NCI-H526 (cell line): ENCODE data around the gene PTPRK.

Experiments
- DNase-seq, 2 experiments: peaks; one replicate each; lab custom pipeline; 2025; lab: John Stamatoyannopoulos, UW

Gene PTPRK

DNA sequence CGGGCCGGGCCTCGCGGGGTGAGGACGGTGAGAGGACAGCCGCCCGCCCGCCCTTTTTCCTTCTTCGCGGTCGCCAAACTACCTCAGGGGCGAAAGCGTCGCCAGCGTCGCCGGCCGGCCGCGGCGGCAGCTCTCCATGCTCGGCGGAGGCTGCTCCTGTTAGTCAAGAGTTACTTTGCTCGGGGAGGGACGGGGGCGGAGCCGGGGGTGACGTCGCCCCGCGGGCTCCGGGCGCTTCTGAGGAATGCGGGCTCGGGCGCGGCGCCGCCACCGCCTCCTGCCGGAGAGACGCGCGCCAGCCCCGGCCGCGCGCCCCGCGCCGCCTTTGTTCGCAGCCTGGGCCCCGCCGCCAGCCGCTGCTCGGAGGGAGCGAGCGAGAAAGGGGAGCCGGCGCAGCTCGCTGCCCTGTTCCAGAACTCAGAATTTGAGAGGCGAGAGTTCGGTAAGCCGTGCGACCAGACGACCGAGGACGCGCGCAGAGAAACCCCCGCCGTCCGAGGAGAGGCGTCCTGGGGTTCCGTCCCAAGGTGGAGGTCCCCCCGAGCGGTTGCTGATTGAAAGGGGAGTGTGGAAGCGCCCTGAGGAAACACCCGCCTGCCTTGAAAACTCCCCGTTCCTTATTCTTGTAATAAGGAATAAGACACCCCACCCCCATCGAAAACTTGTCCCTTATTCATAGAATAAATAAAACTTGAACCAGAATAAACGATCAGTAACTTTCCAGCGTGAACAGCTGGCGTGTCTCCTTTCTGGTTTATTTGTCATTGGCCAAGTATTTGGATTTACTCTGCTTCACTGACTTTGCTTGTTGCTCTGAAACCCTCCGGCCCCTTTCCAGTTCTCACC, at the start of gene PTPRK:
Gene PTPRK (minus strand): TSS at position 164 of the 846 bp plus-strand sequence. CDS start 241 bp downstream, outside the sequence.
- peak; percentile 27 to 87 for DNase-seq

- no peak for DNase-seq
Measured at GRCh38 chr6:128567029-128567428, 46.6 kb upstream of the PTPRK start.

GRCh38 chr6:128560966-128561365, 40.6 kb upstream of the PTPRK start:
- no peak for DNase-seq

- no peak for DNase-seq
Measured at GRCh38 chr6:128558924-128559323, 38.5 kb upstream of the PTPRK start.

DNA sequence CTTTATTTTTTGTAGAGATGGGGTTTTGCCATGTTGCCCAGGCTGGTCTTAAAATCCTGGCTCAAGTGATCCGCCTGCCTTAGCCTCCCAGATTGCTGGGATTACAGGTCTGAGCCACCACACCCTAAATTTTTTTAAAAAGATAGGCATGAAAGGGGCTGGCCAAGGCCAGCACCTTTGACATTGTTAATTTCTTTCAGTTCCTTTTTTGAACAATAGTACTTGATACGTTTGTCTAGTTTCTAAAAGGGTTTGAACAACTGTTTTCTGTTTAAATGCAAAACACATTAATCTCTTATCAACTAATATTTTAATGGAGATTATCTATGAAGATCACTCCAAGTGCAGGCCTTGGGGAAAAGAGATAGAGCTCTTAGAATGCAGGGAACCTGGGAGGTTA, 37.6 kb upstream of the PTPRK start:
- no peak for DNase-seq

GRCh38 chr6:128557081-128557480, 36.7 kb upstream of the PTPRK start:
- DNase-seq: no peak

- no peak for DNase-seq
Measured at GRCh38 chr6:128554302-128554701, 33.9 kb upstream of the PTPRK start.

- no peak for DNase-seq
Measured at GRCh38 chr6:128541261-128541660, 20.9 kb upstream of the PTPRK start.

DNA sequence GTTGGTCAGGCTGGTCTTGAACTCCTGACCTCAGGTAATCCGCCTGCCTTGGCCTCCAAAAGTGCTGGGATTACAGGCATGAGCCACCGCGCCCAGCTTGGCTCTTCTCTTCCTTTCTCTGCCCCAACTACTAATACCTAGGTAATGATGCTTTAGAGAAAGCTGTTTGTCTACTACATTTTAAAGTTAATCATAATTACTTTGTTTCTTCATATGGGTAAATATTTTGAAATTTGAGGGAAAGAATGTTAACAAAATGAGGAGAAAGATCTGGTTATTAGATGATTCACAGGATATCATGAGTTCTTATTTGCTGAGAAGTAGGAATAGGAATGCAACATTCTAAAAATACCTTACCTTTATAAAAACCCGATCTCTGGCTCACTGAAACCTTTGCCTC, 18.4 kb upstream of the PTPRK start:
- no peak for DNase-seq

DNA sequence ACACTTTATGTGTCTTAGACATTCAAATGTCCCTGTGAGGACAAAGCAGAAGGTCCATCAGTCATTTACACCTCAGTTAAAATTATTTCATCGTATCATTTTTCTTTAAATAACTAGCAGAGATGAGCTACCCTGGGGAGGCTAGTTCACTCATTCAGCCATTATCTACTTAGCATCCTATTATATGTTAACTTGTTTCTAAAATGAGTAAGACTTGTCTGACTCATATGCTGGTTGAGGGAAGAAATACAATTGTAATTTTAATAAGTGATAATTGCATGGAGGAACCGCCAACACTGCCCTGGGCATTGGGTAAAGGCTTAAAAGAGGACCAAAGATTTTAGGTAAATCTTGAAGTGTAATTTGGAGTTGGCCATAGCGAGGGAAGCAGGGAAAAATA, 12.4 kb upstream of the PTPRK start:
- no peak for DNase-seq

DNA sequence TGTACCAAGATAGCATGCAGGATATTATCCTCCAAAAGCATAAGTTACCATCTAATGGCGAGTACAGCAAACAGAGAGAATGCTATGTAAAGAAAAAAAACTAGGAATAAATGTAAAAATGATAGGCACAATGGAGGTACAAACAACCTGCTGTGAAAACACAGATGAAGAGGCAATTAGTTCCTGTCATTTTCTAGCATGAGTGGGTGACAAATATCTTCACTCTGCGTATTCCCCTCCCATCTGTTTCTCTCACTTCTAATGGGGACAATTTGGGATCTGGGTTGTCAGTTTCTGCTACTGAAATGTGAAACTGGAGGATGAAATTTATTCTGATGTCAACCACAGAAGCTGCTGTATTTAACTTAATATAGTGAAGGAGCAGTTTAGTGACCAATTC, 11.7 kb upstream of the PTPRK start:
- no peak for DNase-seq

DNA sequence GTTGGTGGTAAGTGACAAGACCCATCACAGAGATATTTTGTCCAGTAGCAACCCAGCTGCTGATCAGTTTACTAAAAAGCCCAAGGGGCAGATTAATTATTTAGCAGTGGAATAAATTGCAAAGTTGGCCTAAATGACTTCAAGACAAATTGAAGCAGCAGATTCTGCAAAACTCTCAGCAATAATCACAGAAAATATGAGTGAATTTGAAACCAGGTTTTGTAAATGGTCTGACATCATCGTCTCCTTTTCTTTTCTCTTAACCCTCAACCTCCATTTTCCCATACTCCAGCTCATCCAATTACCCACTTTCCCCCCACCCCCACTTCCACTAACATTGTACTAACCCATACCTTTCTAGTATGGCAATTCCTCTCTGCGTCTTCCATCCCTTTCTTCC, 11.3 kb upstream of the PTPRK start:
- no peak for DNase-seq

DNA sequence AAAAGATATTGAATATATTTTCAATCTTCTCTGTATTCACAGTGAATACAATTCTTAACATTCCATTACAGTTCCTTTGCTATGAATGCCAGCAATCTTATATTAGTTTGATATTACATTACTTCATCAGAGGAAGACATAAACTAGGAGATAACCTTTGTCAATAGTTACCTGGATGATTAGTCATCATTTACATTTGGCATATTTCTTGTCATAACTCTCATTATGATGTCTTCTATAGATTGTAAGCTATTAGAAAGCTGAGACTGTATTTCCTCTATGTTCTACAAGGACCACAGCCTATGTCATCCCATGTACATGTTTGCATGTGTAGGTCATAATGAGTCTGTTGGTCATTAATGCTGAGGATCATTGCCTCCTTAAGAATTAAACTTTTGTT, 7.8 kb upstream of the PTPRK start:
- no peak for DNase-seq

GRCh38 chr6:128527375-128527774, 7.0 kb upstream of the PTPRK start:
- DNase-seq: no peak

GRCh38 chr6:128526152-128526914, 5.9 kb upstream of the PTPRK start:
- DNase-seq: no peak

- peak in 1 of 2 experiments; percentile 27 for DNase-seq
Measured at GRCh38 chr6:128525406-128525805, 5.0 kb upstream of the PTPRK start.

DNA sequence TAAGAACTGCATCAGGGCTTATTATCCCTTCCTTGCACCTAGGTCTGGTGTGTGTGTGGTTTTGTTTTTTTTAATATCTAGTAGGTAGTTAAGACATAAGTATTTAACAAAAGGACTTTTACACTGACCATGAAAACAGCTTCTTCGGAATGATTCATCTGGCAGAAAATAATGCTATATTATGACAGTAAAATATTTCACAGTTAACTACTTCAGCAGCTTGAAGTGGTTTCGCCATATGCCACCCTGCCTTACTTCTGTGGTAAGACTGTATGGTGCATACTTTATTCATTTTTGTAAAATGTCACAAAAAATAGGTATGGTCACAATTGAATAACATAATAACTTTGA, 858 bp upstream of the PTPRK start:
- DNase-seq: no peak

DNA sequence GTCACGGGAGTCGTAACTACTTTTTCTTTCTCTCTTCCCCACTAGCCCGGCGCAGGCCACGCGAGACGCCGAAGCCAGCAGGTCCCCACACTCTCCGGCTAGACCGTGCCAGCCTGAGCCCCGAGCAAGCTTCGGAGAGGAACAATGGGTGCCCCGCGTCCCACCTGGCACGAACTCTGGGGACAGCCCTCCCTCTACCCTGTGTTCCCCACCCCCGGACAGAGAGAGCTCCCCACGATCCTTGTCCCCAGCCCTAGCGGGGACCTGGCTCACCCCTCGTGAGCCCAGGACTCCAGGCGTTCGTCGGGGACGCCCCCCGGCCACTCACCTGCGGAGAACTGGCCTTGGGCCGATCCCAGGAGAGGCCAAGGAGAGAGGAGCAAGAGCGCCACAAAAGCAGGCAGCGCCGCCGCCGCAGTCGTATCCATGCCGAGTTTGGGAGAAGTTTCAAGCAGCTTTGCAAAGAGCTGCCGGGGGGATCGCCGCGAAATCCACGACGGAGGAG, 416 bp downstream of the PTPRK start:
- DNase-seq: peak; percentile 27 to 55

- peak; percentile 27 to 55 for DNase-seq
Measured at GRCh38 chr6:128519132-128519930, 1.1 kb downstream of the PTPRK start.

GRCh38 chr6:128518434-128519131, 1.8 kb downstream of the PTPRK start:
- DNase-seq: no peak

DNA sequence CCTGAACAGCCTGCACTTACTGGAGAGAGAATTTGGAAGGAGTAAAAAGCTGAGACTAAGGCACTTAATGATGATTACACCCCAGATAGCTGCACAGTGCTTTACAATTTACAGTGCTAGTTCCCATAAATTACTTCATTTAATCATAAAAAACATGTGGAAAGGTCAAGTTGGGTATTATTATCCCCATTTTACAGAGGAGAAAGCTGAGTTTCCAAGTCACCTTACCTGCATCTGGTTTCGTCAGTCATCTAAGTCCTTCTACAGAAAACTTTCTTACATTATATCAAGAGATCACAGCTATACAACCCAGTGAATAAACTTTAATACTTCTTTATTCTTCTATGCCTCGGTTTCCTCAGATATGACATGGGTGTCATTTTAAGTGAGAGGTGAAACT, 3.3 kb downstream of the PTPRK start:
- DNase-seq: no peak

DNA sequence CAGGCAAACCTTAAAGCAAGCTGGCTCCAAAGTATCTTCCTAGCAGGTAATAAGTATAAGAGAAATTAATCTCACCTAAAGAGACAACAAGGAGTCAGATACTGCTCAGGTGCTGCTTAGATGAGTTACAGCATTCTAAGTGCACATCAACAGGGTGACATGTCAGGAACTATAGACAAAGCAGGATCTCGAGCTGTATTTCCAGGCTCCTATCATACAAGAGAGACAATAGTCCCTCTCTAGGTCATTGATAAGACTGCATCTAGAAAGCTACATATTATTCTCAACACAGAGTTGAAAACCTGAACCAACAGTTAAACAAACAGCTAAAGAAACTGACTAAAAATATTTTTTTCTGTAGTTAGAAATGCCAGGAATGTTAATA, 3.9 kb downstream of the PTPRK start:
- peak in 1 of 2 experiments; percentile 26 for DNase-seq
